Left ventricle myocardium inferior (tissue), 1 donor: ENCODE data around the gene SEC14L3. TPM values are rescaled to one million over a fixed set of nuclear protein-coding genes. Genes with fewer than 3 reads are reported as not detected.

Experiments used
- DNase-seq: peaks from one replicate; pipeline ENCODE4 v3.0.0-alpha.2; 2020
- H3K27ac ChIP-seq: fragments of 200-600 bp; replicated peaks from 2 replicates; pipeline ENCODE4 v1.8.0; 2021
- H3K27me3 ChIP-seq: fragments of 200-600 bp; 2 replicates; pipeline ENCODE4 v1.8.0; 2021; ENCODE audit warnings: low read depth
- H3K36me3 ChIP-seq: fragments of 200-600 bp; 2 replicates; pipeline ENCODE4 v1.8.0; 2021
- H3K4me1 ChIP-seq: fragments of 200-600 bp; 2 replicates; pipeline ENCODE4 v1.8.0; 2021
- H3K4me3 ChIP-seq: fragments of 200-600 bp; 2 replicates; pipeline ENCODE4 v1.8.0; 2021; ENCODE audit warnings: mild to moderate bottlenecking, moderate library complexity
- H3K9me3 ChIP-seq: fragments of 200-600 bp; replicated peaks from 2 replicates; pipeline ENCODE4 v1.8.0; 2021
- intact Hi-C: fragments of 100-400 bp; cut with micrococcal nuclease; formaldehyde crosslinking; loops from one replicate; pipeline ENCODE4 v1.11.0; 2022
- total RNA-seq: library from RNA; stranded (reverse); fragmentation: NEBNext Ultra II Directional; extraction: Animal tissue kit (Norgen Biotek cat#: 25700); gene quantifications from one replicate; pipeline ENCODE4 v1.2.1, GENCODE V29; 2021
- TF ChIP-seq, protein P1 (sequence below): fragments of 200-600 bp; IDR thresholded peaks from 2 replicates; pipeline ENCODE4 v1.8.0; 2021; ENCODE audit warnings: antibody characterized with exemption, mild to moderate bottlenecking, borderline replicate concordance
- donor health status: DM: no; HTN: yes; CAD: no; lungs with severe emphysema.

SEC14L3 gene
- total RNA-seq, 1 donor from 2014 or later: not detected

DNA sequence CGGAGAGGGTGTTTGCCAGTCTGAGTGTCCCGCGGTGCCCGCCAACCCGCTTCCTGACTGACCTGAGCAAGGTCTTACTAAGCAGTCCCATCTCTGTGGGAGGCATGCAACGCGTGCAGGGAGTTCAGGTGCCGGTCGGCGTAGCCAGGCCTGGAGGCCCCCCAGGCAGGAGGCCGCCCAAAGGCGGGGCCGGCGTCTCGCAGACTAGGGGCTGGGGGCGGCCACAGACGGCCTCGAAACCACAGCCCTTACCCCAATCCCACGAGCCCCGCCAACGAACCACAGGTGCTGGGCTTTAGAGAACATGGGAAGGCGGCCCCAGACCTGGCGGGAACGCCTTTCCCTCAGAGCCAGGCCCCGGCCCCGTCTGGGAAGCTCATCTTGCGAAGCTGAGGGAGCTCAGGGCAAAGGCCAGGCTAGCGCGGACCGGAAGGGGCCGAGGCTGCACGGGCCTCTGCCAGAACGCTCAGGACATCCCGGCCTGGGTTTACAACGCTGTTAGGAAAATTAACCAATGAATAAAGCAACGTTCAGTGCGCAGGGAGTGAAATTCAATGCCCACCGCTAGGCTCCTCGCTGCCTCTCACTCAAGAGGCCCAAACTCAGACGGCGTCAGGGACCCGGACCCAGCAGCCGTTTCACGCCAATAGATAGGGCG lies 48.4 kb downstream of the SEC14L3 start:
- TF ChIP-seq, protein P1, sequence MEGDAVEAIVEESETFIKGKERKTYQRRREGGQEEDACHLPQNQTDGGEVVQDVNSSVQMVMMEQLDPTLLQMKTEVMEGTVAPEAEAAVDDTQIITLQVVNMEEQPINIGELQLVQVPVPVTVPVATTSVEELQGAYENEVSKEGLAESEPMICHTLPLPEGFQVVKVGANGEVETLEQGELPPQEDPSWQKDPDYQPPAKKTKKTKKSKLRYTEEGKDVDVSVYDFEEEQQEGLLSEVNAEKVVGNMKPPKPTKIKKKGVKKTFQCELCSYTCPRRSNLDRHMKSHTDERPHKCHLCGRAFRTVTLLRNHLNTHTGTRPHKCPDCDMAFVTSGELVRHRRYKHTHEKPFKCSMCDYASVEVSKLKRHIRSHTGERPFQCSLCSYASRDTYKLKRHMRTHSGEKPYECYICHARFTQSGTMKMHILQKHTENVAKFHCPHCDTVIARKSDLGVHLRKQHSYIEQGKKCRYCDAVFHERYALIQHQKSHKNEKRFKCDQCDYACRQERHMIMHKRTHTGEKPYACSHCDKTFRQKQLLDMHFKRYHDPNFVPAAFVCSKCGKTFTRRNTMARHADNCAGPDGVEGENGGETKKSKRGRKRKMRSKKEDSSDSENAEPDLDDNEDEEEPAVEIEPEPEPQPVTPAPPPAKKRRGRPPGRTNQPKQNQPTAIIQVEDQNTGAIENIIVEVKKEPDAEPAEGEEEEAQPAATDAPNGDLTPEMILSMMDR: peak; percentile 26
- Histone ChIP-seq H3K4me3 (peak overlapping the region; percentile 89), H3K36me3 (peaks cover 24% of the 10 kb centered on the region), H3K4me1 (peaks cover 50% of the 10 kb centered on the region), H3K27ac (peak overlapping the region; percentile 99), H3K27me3 (no peaks in the 10 kb centered on the region), H3K9me3 (no peaks in the 10 kb centered on the region)
- intact Hi-C loops: no loop called here
- peak; percentile 74 for DNase-seq

GRCh38 chr22:30422481-30423300 lies 49.1 kb downstream of the SEC14L3 start:
- peak overlapping the region; percentile 99 for H3K27ac ChIP-seq
- intact Hi-C loops: no loop called here
- H3K4me3 ChIP-seq: peak overlapping the region; percentile 89
- no peaks in the 10 kb centered on the region for H3K27me3 ChIP-seq
- H3K4me1 ChIP-seq: peaks cover 50% of the 10 kb centered on the region
- peak; percentile 28 for DNase-seq
- TF ChIP-seq, protein P1: no peak
- peaks cover 31% of the 10 kb centered on the region for H3K36me3 ChIP-seq
- H3K9me3 ChIP-seq: no peaks in the 10 kb centered on the region

GRCh38 chr22:30421695-30422480 lies 49.9 kb downstream of the SEC14L3 start:
- H3K36me3 ChIP-seq: peaks cover 38% of the 10 kb centered on the region
- H3K27ac ChIP-seq: peak overlapping the region; percentile 99
- TF ChIP-seq, protein P1: no peak
- DNase-seq: no peak
- H3K27me3 ChIP-seq: no peaks in the 10 kb centered on the region
- H3K9me3 ChIP-seq: no peaks in the 10 kb centered on the region
- H3K4me1 ChIP-seq: peaks cover 50% of the 10 kb centered on the region
- intact Hi-C loops: no loop called here
- peak overlapping the region; percentile 89 for H3K4me3 ChIP-seq

GRCh38 chr22:30420347-30421125 lies 51.3 kb downstream of the SEC14L3 start:
- Histone ChIP-seq H3K36me3 (peaks cover 52% of the 10 kb centered on the region), H3K4me3 (no peak overlapping the region), H3K9me3 (no peaks in the 10 kb centered on the region), H3K27ac (no peak overlapping the region), H3K27me3 (no peaks in the 10 kb centered on the region), H3K4me1 (peaks cover 38% of the 10 kb centered on the region)
- TF ChIP-seq, protein P1: no peak
- DNase-seq: no peak
- intact Hi-C loops: no loop called here

- H3K9me3 ChIP-seq: no peaks in the 10 kb centered on the region
- intact Hi-C loops: no loop called here
- H3K4me3 ChIP-seq: no peak overlapping the region
- peaks cover 6% of the 10 kb centered on the region for H3K4me1 ChIP-seq
- TF ChIP-seq, protein P1: no peak
- no peaks in the 10 kb centered on the region for H3K27me3 ChIP-seq
- peaks cover 54% of the 10 kb centered on the region for H3K36me3 ChIP-seq
- no peak overlapping the region for H3K27ac ChIP-seq
- no peak for DNase-seq
These were observed 55.0 kb downstream of the SEC14L3 start for GRCh38 chr22:30416837-30417236.
